Endothelial cell of umbilical vein (primary cell): ENCODE results near the gene NACA. TPM values are rescaled to one million over a fixed set of nuclear protein-coding genes. Genes with fewer than 3 reads are reported as not detected.
"Not testable (repeated sequence)": the region's sequence is repeated elsewhere in the genome, so short reads cannot be mapped to it uniquely, and the experiment has no call there.

Source experiments
- BruUV-seq: library from RNA; stranded (reverse); fragments of 400-500 nt; replicated peaks from 2 replicates; lab custom pipeline; 2021; lab: Mats Ljungman, UMichigan
- CTCF ChIA-PET: fragments of 300-600, 350-600 bp; sonication (Branson Sonifier 250); formaldehyde crosslinking; loops from one replicate; lab custom pipeline; 2021; ENCODE audit warnings: antibody characterized with exemption, inconsistent platforms; lab: Charles Lee
- POLR2A ChIA-PET: fragments of 300-600, 350-600 bp; sonication (Branson Sonifier 250); formaldehyde crosslinking; loops from one replicate; lab custom pipeline; 2021; ENCODE audit warnings: antibody characterized with exemption, inconsistent platforms; lab: Charles Lee
- DNase-seq: peaks from one replicate; pipeline ENCODE4 v3.0.0-alpha.2; 2011; ENCODE audit warnings: low read depth, low spot score
- FAIRE-seq: peaks from 2 replicates; lab custom pipeline; 2011; peaks lifted over from hg19 to GRCh38; lab: Jason Lieb, UNC
- H2AFZ ChIP-seq: 2 replicates; pipeline ENCODE4 v1.6.0; 2012; ENCODE audit warnings: low read depth, low read length, control low read depth, inconsistent platforms
- H3K27ac ChIP-seq: 2 replicates; pipeline ENCODE4 v1.5.1; 2011; ENCODE audit warnings: low read depth, mild to moderate bottlenecking, control low read depth, low read length, moderate library complexity; ENCODE audit not compliant: insufficient read depth
- H3K27me3 ChIP-seq, 2 experiments: 2 replicates each; pipeline versions ENCODE4 v1.6.0 to v1.6.1; 2011; ENCODE audit warnings: low read length in 2 of 2, mixed read lengths in 1 of 2; ENCODE audit not compliant: control insufficient read depth in 2 of 2, insufficient read depth in 2 of 2
- H3K36me3 ChIP-seq, 2 experiments: 2 replicates in 1 of 2; 3 replicates in 1 of 2; pipeline ENCODE4 v1.5.1; 2011; ENCODE audit warnings: low read length in 2 of 2, mild to moderate bottlenecking in 1 of 2, moderate library complexity in 1 of 2; ENCODE audit not compliant: control insufficient read depth in 2 of 2, insufficient read depth in 2 of 2; ENCODE audit errors: extremely low read depth in 1 of 2
- H3K4me1 ChIP-seq: 3 replicates; pipeline ENCODE4 v1.5.1; 2011; ENCODE audit warnings: mild to moderate bottlenecking, low read length; ENCODE audit not compliant: control insufficient read depth, insufficient read depth; ENCODE audit errors: extremely low read depth
- H3K4me2 ChIP-seq: 2 replicates; pipeline ENCODE4 v1.6.1; 2011; ENCODE audit warnings: low read length, control low read depth, mixed read lengths; ENCODE audit not compliant: insufficient read depth
- H3K4me3 ChIP-seq, 3 experiments: fragments of 200-600 bp in 1 of 3; sonication (generic), shearing (Covaris generic) in 1 of 3; replicated peaks in 1 of 3; 2 replicates each; pipeline ENCODE4 v1.5.1; 2011 to 2016; ENCODE audit warnings: control low read depth in 3 of 3, low read length in 3 of 3, mild to moderate bottlenecking in 2 of 3, inconsistent platforms in 1 of 3, low read depth in 1 of 3, moderate library complexity in 1 of 3; ENCODE audit not compliant: insufficient read depth in 1 of 3
- H3K79me2 ChIP-seq: 2 replicates; pipeline ENCODE4 v1.6.0; 2012; ENCODE audit warnings: low read length, inconsistent platforms; ENCODE audit not compliant: control insufficient read depth, insufficient read depth
- H3K9ac ChIP-seq: replicated peaks from 2 replicates; pipeline ENCODE3; 2011; ENCODE audit warnings: low read length, control low read depth; ENCODE audit not compliant: insufficient read depth; ENCODE audit errors: extremely low read depth
- H3K9me1 ChIP-seq: replicated peaks from 3 replicates; pipeline ENCODE4 v1.6.0; 2011; ENCODE audit warnings: mild to moderate bottlenecking, low read length; ENCODE audit not compliant: control insufficient read depth, insufficient read depth; ENCODE audit errors: extremely low read depth
- H3K9me3 ChIP-seq: replicated peaks from 2 replicates; pipeline ENCODE4 v1.5.1; 2012; ENCODE audit warnings: low read length, inconsistent platforms; ENCODE audit not compliant: control insufficient read depth, insufficient read depth
- H4K20me1 ChIP-seq: replicated peaks from 2 replicates; pipeline ENCODE3; 2011; ENCODE audit warnings: mild to moderate bottlenecking, low read length; ENCODE audit not compliant: control insufficient read depth, insufficient read depth; ENCODE audit errors: extremely low read depth
- JUN ChIP-seq: IDR thresholded peaks from 2 replicates; pipeline ENCODE4 v1.6.1; 2011; ENCODE audit warnings: borderline replicate concordance, low read depth; ENCODE audit not compliant: insufficient read length, insufficient read depth
- MAX ChIP-seq: IDR thresholded peaks from 2 replicates; pipeline ENCODE4 v1.6.1; 2011; ENCODE audit not compliant: insufficient read depth, insufficient read length
- MYC ChIP-seq: IDR thresholded peaks from one replicate; pipeline ENCODE4 v1.6.1; 2011; ENCODE audit warnings: mild to moderate bottlenecking, low read depth, low read length
- POLR2A ChIP-seq: IDR thresholded peaks from 2 replicates; pipeline ENCODE4 v1.6.1; 2012; ENCODE audit warnings: low read depth, mild to moderate bottlenecking, control low read depth, low read length
- POLR2AphosphoS5 ChIP-seq: IDR thresholded peaks from 2 replicates; pipeline ENCODE4 v1.6.1; 2012; ENCODE audit warnings: low read depth, mild to moderate bottlenecking, control low read depth, low read length, moderate library complexity; ENCODE audit not compliant: insufficient read depth
- dilution Hi-C: fragments of 300-500 bp; cut with MboI; formaldehyde crosslinking; loops from one replicate; pipeline ENCODE4 v1.15.0; 2019; ENCODE audit warnings: low sequenced_read_pairs; ENCODE audit not compliant: extremely low pct_ligation_motif_present
- intact Hi-C: fragments of 100-400 bp; cut with micrococcal nuclease; formaldehyde crosslinking; loops from one replicate; pipeline ENCODE4 v1.10.0; 2022
- polyA plus RNA-seq, 4 experiments: library from polyadenylated mRNA; depleted of rRNA in 3 of 4; stranded (reverse) in 3 of 4; unstranded in 1 of 4; fragments of >200 nt; gene quantifications; 2 replicates each; pipeline versions ENCODE4 v1.2.1 to v1.2.3, GENCODE V29; 2011 to 2012; ENCODE audit warnings: missing spikeins in 1 of 4
- total RNA-seq: library from RNA; stranded (reverse); gene quantifications from 2 replicates; pipeline ENCODE4 v1.2.3, GENCODE V29; 2021
- TF ChIP-seq, protein P1 (sequence below), 2 donors: IDR thresholded peaks; 1 replicate in 1 of 2; 2 replicates in 1 of 2; pipeline ENCODE4 v1.5.1; 2011; ENCODE audit warnings: low read length in 2 of 2, mild to moderate bottlenecking in 2 of 2, moderate library complexity in 2 of 2, control low read depth in 1 of 2, inconsistent platforms in 1 of 2, low read depth in 1 of 2; ENCODE audit not compliant: insufficient read depth in 1 of 2; ENCODE audit errors: extremely low read depth in 1 of 2

Gene NACA
- total and polyA plus RNA-seq, 2 donors (not counting 3 experiments of a cell fraction or from before 2014, with no cell fraction given): 260 to 892 TPM

- Histone ChIP-seq H3K9me1 (no peaks in the 10 kb centered on the region), H3K27ac (no peak overlapping the region), H4K20me1 (no peaks in the 10 kb centered on the region), H3K4me2 (no peak overlapping the region), H2AFZ (no peak overlapping the region), H3K36me3 (no peaks in the 10 kb centered on the region), H3K4me1 (no peaks in the 10 kb centered on the region), H3K79me2 (no peaks in the 10 kb centered on the region), H3K9me3 (no peaks in the 10 kb centered on the region), H3K9ac (no peak overlapping the region), H3K4me3 (no peak overlapping the region), H3K27me3 (peaks cover 0 to 2% of the 10 kb centered on the region in 2 experiments)
- no TSS peak for BruUV-seq
- ChIA-PET POLR2A (no interaction called here), CTCF (interaction anchor here (3.9 to 4.2 kb wide), 2 partner anchors 229 to 243 kb away, joined by 29 to 32 read pairs; no protein-coding TSS in a partner anchor)
- DNase-seq: no peak
- no peak for FAIRE-seq
- dilution Hi-C loops: no loop called here
- TF ChIP-seq JUN (no peak), MYC (no peak), MAX (no peak), POLR2A (no peak), POLR2AphosphoS5 (no peak)
- TF ChIP-seq, protein P1, sequence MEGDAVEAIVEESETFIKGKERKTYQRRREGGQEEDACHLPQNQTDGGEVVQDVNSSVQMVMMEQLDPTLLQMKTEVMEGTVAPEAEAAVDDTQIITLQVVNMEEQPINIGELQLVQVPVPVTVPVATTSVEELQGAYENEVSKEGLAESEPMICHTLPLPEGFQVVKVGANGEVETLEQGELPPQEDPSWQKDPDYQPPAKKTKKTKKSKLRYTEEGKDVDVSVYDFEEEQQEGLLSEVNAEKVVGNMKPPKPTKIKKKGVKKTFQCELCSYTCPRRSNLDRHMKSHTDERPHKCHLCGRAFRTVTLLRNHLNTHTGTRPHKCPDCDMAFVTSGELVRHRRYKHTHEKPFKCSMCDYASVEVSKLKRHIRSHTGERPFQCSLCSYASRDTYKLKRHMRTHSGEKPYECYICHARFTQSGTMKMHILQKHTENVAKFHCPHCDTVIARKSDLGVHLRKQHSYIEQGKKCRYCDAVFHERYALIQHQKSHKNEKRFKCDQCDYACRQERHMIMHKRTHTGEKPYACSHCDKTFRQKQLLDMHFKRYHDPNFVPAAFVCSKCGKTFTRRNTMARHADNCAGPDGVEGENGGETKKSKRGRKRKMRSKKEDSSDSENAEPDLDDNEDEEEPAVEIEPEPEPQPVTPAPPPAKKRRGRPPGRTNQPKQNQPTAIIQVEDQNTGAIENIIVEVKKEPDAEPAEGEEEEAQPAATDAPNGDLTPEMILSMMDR (IDR thresholded peaks at IDR 0.05; ENCODE audit: extremely low read depth in 1 of 2, insufficient read depth in 1 of 2, low read depth in 1 of 2, low read length in 2 of 2): no peak
- intact Hi-C loops: no loop called here
Observed at GRCh38 chr12:56758728-56759262, 33.7 kb upstream of the NACA start.

DNA sequence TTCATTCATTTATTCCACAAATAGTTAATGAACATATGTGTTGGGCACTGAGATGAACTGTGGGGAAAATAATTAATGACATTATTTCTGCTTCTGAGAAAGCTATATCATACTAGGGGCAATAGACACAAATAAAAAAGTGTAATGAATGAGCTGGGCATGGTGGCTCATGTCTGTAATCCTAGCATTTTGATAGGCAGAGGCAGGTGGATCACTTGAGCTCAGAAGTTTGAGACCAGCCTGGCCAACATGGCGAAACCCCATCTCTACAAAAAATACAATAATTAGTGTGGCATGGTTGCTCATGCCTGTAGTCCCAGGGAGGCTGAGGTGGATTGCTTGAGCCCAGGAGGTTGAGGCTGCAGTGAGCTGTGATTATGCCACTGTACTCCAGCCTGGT lies 32.9 kb upstream of the NACA start:
- H3K79me2 ChIP-seq, H3K36me3 ChIP-seq, dilution Hi-C loops, H3K27ac ChIP-seq, POLR2A ChIA-PET, H4K20me1 ChIP-seq, H3K4me1 ChIP-seq, H2AFZ ChIP-seq, H3K4me2 ChIP-seq, DNase-seq, H3K27me3 ChIP-seq, H3K9me3 ChIP-seq, H3K9me1 ChIP-seq, H3K9ac ChIP-seq, FAIRE-seq, BruUV-seq, H3K4me3 ChIP-seq: not testable (repeated sequence)
- CTCF ChIA-PET: interaction anchor here (1.2 to 4.2 kb wide), 4 partner anchors 230 to 305 kb away, joined by 3 to 32 read pairs (median 16); no protein-coding TSS in a partner anchor
- intact Hi-C loops: loop anchor here (1.0 kb wide), 4 partner anchors 229 to 354 kb away; no protein-coding TSS in a partner anchor
